IMR-90 (cell line): ENCODE results near the gene CC2D1A. TPM values are rescaled to one million over a fixed set of nuclear protein-coding genes. Genes with fewer than 3 reads are reported as not detected.

ENCODE experiments used
- ATAC-seq: fragments of 200-7000 bp; cut with Tn5 transposase; 2 replicates; pipeline ENCODE4 v1.9.1; 2020; ENCODE audit warnings: low read depth, mild to moderate bottlenecking, moderate library complexity
- BruUV-seq: library from RNA; stranded (reverse); fragments of 400-500 nt; replicated peaks from 2 replicates; lab custom pipeline; 2021; lab: Mats Ljungman, UMichigan
- CTCF ChIA-PET: fragments of 300-600 bp; formaldehyde crosslinking; extraction: SDS; loops from one replicate; lab custom pipeline; 2021; ENCODE audit warnings: antibody characterized with exemption; lab: Yijun Ruan, JAX
- POLR2A ChIA-PET: fragments of 300-600 bp; sonication (Branson Sonifier 250); formaldehyde crosslinking; loops from one replicate; lab custom pipeline; 2022; ENCODE audit warnings: antibody characterized with exemption; ENCODE audit not compliant: unreplicated experiment; lab: Charles Lee
- DNase-seq: peaks from one replicate; pipeline ENCODE4 v3.0.0; 2013
- H2AFZ ChIP-seq: replicated peaks from 2 replicates; pipeline ENCODE3; 2013; ENCODE audit warnings: low read length, mild to moderate bottlenecking; ENCODE audit not compliant: poor library complexity
- H2AK5ac ChIP-seq: 2 replicates; pipeline ENCODE4 v1.6.1; 2013; ENCODE audit warnings: low read depth, low read length, inconsistent platforms
- H2AK9ac ChIP-seq: replicated peaks from 2 replicates; pipeline ENCODE3; 2013; ENCODE audit warnings: mild to moderate bottlenecking, low read depth, low read length, moderate library complexity; ENCODE audit not compliant: poor library complexity
- H2BK120ac ChIP-seq: 2 replicates; pipeline ENCODE4 v1.6.1; 2013; ENCODE audit warnings: low read depth, low read length, inconsistent platforms
- H2BK15ac ChIP-seq: 3 replicates; pipeline ENCODE4 v1.6.1; 2013; ENCODE audit warnings: low read depth, low read length, inconsistent platforms
- H2BK20ac ChIP-seq: 2 replicates; pipeline ENCODE4 v1.6.1; 2013; ENCODE audit warnings: low read depth, mild to moderate bottlenecking, inconsistent platforms, low read length, moderate library complexity
- H2BK5ac ChIP-seq: 2 replicates; pipeline ENCODE4 v1.6.1; 2013; ENCODE audit warnings: mild to moderate bottlenecking, low read depth, low read length, inconsistent platforms; ENCODE audit not compliant: poor library complexity, severe bottlenecking
- H3K14ac ChIP-seq: replicated peaks from 2 replicates; pipeline ENCODE4 v1.6.1; 2013; ENCODE audit warnings: low read depth, low read length, inconsistent platforms
- H3K18ac ChIP-seq: 2 replicates; pipeline ENCODE4 v1.6.1; 2013; ENCODE audit warnings: low read depth, low read length, control low read depth
- H3K23ac ChIP-seq: 2 replicates; pipeline ENCODE4 v1.6.1; 2013; ENCODE audit warnings: low read depth, low read length, inconsistent platforms
- H3K27ac ChIP-seq: 2 replicates; pipeline ENCODE4 v1.5.1; 2013; ENCODE audit warnings: mild to moderate bottlenecking, control low read depth, low read length; ENCODE audit not compliant: insufficient read depth
- H3K27me3 ChIP-seq: 2 replicates; pipeline ENCODE4 v1.6.1; 2013; ENCODE audit warnings: low read length; ENCODE audit not compliant: control insufficient read depth, insufficient read depth
- H3K36me3 ChIP-seq: 2 replicates; pipeline ENCODE4 v1.6.1; 2013; ENCODE audit warnings: low read length, mixed read lengths; ENCODE audit not compliant: control insufficient read depth, insufficient read depth
- H3K4ac ChIP-seq: 2 replicates; pipeline ENCODE4 v1.6.1; 2013; ENCODE audit warnings: low read depth, low read length, inconsistent platforms
- H3K4me1 ChIP-seq: 2 replicates; pipeline ENCODE4 v1.6.1; 2013; ENCODE audit warnings: low read length, mixed read lengths; ENCODE audit not compliant: control insufficient read depth, insufficient read depth
- H3K4me2 ChIP-seq: 2 replicates; pipeline ENCODE4 v1.6.1; 2013; ENCODE audit warnings: low read depth, mild to moderate bottlenecking, control low read depth, low read length, moderate library complexity
- H3K4me3 ChIP-seq: 2 replicates; pipeline ENCODE4 v1.5.1; 2013; ENCODE audit warnings: low read depth, mild to moderate bottlenecking, control low read depth, low read length, moderate library complexity; ENCODE audit not compliant: insufficient read depth
- H3K56ac ChIP-seq: 2 replicates; pipeline ENCODE4 v1.6.1; 2013; ENCODE audit warnings: low read length, inconsistent platforms; ENCODE audit not compliant: insufficient read depth; ENCODE audit errors: extremely low read depth
- H3K79me1 ChIP-seq, 2 experiments: 2 replicates each; pipeline ENCODE4 v1.6.1; 2013; ENCODE audit warnings: low read length in 2 of 2, inconsistent platforms in 1 of 2, low read depth in 1 of 2
- H3K9ac ChIP-seq: 2 replicates; pipeline ENCODE4 v1.6.1; 2013; ENCODE audit warnings: low read depth, low read length, control low read depth
- H3K9me1 ChIP-seq: 2 replicates; pipeline ENCODE4 v1.6.1; 2013; ENCODE audit warnings: low read length, inconsistent platforms; ENCODE audit not compliant: insufficient read depth
- H3K9me3 ChIP-seq: 2 replicates; pipeline ENCODE4 v1.6.1; 2013; ENCODE audit warnings: low read length; ENCODE audit not compliant: control insufficient read depth, insufficient read depth
- H4K20me1 ChIP-seq: 2 replicates; pipeline ENCODE4 v1.6.1; 2013; ENCODE audit warnings: low read length, inconsistent platforms; ENCODE audit not compliant: insufficient read depth
- H4K5ac ChIP-seq: 2 replicates; pipeline ENCODE4 v1.6.1; 2013; ENCODE audit warnings: mild to moderate bottlenecking, low read depth, low read length, control low read depth
- H4K8ac ChIP-seq, 2 experiments: 2 replicates each; pipeline ENCODE4 v1.6.1; 2013; ENCODE audit warnings: low read depth in 2 of 2, low read length in 2 of 2, control low read depth in 1 of 2, inconsistent platforms in 1 of 2
- H4K91ac ChIP-seq: 2 replicates; pipeline ENCODE4 v1.6.1; 2013; ENCODE audit warnings: low read depth, low read length, inconsistent platforms; ENCODE audit not compliant: insufficient read depth
- CEBPB ChIP-seq: IDR thresholded peaks from 2 replicates; pipeline ENCODE4 v1.6.1; 2012; ENCODE audit warnings: low read depth, low read length, improper control_type of control experiment
- CTCF ChIP-seq: conservative IDR thresholded peaks from 2 replicates; pipeline ENCODE4 v1.5.1; 2012; ENCODE audit warnings: mild to moderate bottlenecking, low read depth, low read length, improper control_type of control experiment
- ELK1 ChIP-seq: fragments of 150-350 bp; IDR thresholded peaks from 2 replicates; pipeline ENCODE4 v1.6.1; 2016; ENCODE audit warnings: low read depth, mild to moderate bottlenecking, low read length, moderate library complexity, borderline replicate concordance
- MAZ ChIP-seq: IDR thresholded peaks from 2 replicates; pipeline ENCODE4 v1.6.1; 2012; ENCODE audit warnings: low read depth, mild to moderate bottlenecking, low read length, improper control_type of control experiment, moderate library complexity, borderline replicate concordance
- NFE2L2 ChIP-seq: fragments of 150-350 bp; IDR thresholded peaks from 2 replicates; pipeline ENCODE4 v1.6.1; 2016; ENCODE audit warnings: low read depth, mild to moderate bottlenecking, low read length
- WGBS, 2 experiments: methylation state at CpG; one replicate each; pipeline versions ENCODE4 v1.1.5 to v1.1.7; 2013; ENCODE audit warnings: missing lambda C conversion rate in 2 of 2; ENCODE audit not compliant: insufficient read length in 1 of 2; ENCODE audit errors: extremely low coverage in 2 of 2; 5-methylcytosine and 5-hydroxymethylcytosine counted together
- dilution Hi-C: fragments of 300-500 bp; cut with HindIII; formaldehyde crosslinking; loops from one replicate; pipeline ENCODE4 v1.14.3; 2018; ENCODE audit warnings: low sequenced_read_pairs; ENCODE audit not compliant: unreplicated experiment
- in situ Hi-C: fragments of 300-500 bp; cut with MboI; formaldehyde crosslinking; loops from 3 replicates; pipeline ENCODE4 v1.14.3; 2019; ENCODE audit warnings: low sequenced_read_pairs, inconsistent platforms, mixed read lengths
- intact Hi-C: fragments of 100-400 bp; cut with micrococcal nuclease; formaldehyde crosslinking; loops from 2 replicates; pipeline ENCODE4 v1.10.0; 2022
- polyA plus RNA-seq, 3 experiments: library from polyadenylated mRNA; depleted of rRNA; stranded (reverse); fragments of >200 nt; gene quantifications; 2 replicates each; pipeline ENCODE4 v1.2.3, GENCODE V29; 2012; ENCODE audit warnings: low replicate concordance in 1 of 3
- total RNA-seq: library from RNA; depleted of rRNA; stranded (reverse); fragments of >200 nt; gene quantifications from 2 replicates; pipeline ENCODE4 v1.2.3, GENCODE V29; 2012

Gene CC2D1A
- total and polyA plus RNA-seq, 2 of the 4 experiments (the other 2 are of a cell fraction), result 4.1 to 14.7 TPM

GRCh38 chr19:13899393-13899792 is 6.6 kb upstream of the CC2D1A start:
- Histone ChIP-seq H3K18ac (no peak overlapping the region), H3K9me3 (no peaks in the 10 kb centered on the region), H2AFZ (no peak overlapping the region), H3K14ac (no peak overlapping the region), H4K5ac (no peak overlapping the region), H2BK5ac (no peak overlapping the region), H2BK20ac (no peak overlapping the region), H2AK9ac (no peak overlapping the region), H3K27ac (no peak overlapping the region), H4K20me1 (peaks cover 3% of the 10 kb centered on the region; the same call in 1 of the 2 replicates), H3K27me3 (peaks cover 3% of the 10 kb centered on the region; the same call in 1 of the 2 replicates), H3K4me1 (peaks cover 3% of the 10 kb centered on the region), H3K79me1 (no peaks in the 10 kb centered on the region), H3K4ac (no peak overlapping the region), H3K4me3 (no peak overlapping the region), H3K23ac (no peak overlapping the region), H4K8ac (no peak overlapping the region), H3K4me2 (no peak overlapping the region), H2BK120ac (no peak overlapping the region), H4K91ac (no peak overlapping the region), H3K36me3 (no peaks in the 10 kb centered on the region), H2AK5ac (no peak overlapping the region), H3K9ac (no peak overlapping the region), H3K9me1 (0 out of 2 replicates have a peak, but pooled peaks cover 2% of the 10 kb centered on the region), H3K56ac (no peak overlapping the region), H2BK15ac (no peak overlapping the region)
- TF ChIP-seq ELK1 (no peak), MAZ (no peak), CTCF (no peak), NFE2L2 (no peak), CEBPB (no peak)
- DNase-seq (no peak), ATAC-seq (no peak)
- 84% methylated on average over 5 of the region's 10 CpGs; no CpG with 5 or more reads in 1 of the 2 experiments for WGBS, 2 experiments
- ChIA-PET CTCF (no interaction called here), POLR2A (no interaction called here)
- in situ Hi-C loops (loop anchor here (25.0 kb wide), 1 partner anchor 438 kb away; no protein-coding TSS in a partner anchor), dilution Hi-C loops (no loop called here), intact Hi-C loops (no loop called here)
- no TSS peak for BruUV-seq
